Activated CD4-positive, alpha-beta memory T cell treated with anti-CD3 and anti-CD28 coated beads, Interleukin-2, amount 10 ng/mL, durations not matched to agents 7 days and 5 days (primary cell): ENCODE data around the gene KIRREL1. TPM values are rescaled to one million over a fixed set of nuclear protein-coding genes. Genes with fewer than 3 reads are reported as not detected.
"Not testable (repeated sequence)": the region's sequence is repeated elsewhere in the genome, so short reads cannot be mapped to it uniquely, and the experiment has no call there.

Experiments used
- CTCF ChIA-PET: fragments of 350-600 bp; sonication (Branson Sonifier 250); formaldehyde crosslinking; loops from one replicate; lab custom pipeline; 2021; ENCODE audit warnings: antibody characterized with exemption, inconsistent platforms; lab: Charles Lee
- POLR2A ChIA-PET: fragments of 350-600 bp; sonication (Branson Sonifier 250); formaldehyde crosslinking; loops from one replicate; lab custom pipeline; 2021; ENCODE audit warnings: antibody characterized with exemption; lab: Charles Lee
- DNase-seq: peaks from one replicate; pipeline ENCODE4 v3.0.0-alpha.2; 2020
- H3K27ac Mint-ChIP-seq: one replicate; pipeline ENCODE4 v1.8.0; 2021; ENCODE audit warnings: mild to moderate bottlenecking, mixed read lengths
- H3K27me3 Mint-ChIP-seq: one replicate; pipeline ENCODE4 v1.8.0; 2021; ENCODE audit warnings: mixed read lengths
- H3K36me3 Mint-ChIP-seq: one replicate; pipeline ENCODE4 v1.8.0; 2021; ENCODE audit warnings: low read depth, mixed read lengths
- H3K4me1 Mint-ChIP-seq: one replicate; pipeline ENCODE4 v1.8.0; 2021; ENCODE audit warnings: mixed read lengths
- H3K4me3 Mint-ChIP-seq: one replicate; pipeline ENCODE4 v1.8.0; 2021; ENCODE audit warnings: mild to moderate bottlenecking, mixed read lengths
- H3K9me3 Mint-ChIP-seq: one replicate; pipeline ENCODE4 v1.8.0; 2021; ENCODE audit warnings: mixed read lengths
- total RNA-seq, 2 experiments: library from RNA; stranded (reverse); gene quantifications; one replicate each; pipeline ENCODE4 v1.2.3, GENCODE V29; 2021

The KIRREL1 gene
- total RNA-seq, 2 experiments from 2014 or later = not detected

DNA sequence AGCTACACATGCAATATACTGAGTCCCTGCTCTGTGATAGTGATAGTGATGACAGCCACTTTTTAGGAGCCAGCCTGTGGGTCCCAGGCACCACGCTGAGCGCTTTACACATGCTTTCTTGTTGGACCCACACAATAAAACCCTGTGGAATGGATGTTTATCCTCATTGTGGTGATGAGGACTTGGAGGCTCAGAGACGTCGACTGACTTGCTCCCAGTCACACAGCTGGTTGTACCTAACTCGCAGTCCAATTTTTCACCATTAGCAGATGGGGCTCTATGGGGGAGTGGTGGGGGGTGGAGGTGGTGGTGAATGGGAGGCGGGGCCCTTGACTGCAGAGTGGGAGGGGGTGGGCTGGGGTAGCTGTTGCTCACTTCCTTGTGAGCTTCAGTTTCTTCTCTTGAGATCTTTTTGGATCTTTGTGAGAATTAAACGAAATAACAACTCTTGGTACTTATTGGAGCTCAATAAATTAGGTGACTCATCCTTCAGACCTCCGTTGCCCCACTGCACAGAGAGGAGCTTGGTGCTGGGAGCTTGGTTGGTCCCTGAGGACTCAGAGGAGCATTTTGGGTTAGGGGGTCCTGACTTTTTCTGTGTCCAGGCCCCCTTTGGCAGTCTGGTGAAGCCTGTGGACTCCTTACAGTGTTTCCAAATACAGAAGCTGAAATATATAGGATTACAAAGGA is 125.4 kb downstream of the KIRREL1 start:
- CTCF ChIA-PET = interaction anchor here (0.7 to 3.5 kb wide), 6 partner anchors 9 to 26 kb away, joined by 3 to 19 read pairs (median 4); a partner anchor contains a TSS

DNA sequence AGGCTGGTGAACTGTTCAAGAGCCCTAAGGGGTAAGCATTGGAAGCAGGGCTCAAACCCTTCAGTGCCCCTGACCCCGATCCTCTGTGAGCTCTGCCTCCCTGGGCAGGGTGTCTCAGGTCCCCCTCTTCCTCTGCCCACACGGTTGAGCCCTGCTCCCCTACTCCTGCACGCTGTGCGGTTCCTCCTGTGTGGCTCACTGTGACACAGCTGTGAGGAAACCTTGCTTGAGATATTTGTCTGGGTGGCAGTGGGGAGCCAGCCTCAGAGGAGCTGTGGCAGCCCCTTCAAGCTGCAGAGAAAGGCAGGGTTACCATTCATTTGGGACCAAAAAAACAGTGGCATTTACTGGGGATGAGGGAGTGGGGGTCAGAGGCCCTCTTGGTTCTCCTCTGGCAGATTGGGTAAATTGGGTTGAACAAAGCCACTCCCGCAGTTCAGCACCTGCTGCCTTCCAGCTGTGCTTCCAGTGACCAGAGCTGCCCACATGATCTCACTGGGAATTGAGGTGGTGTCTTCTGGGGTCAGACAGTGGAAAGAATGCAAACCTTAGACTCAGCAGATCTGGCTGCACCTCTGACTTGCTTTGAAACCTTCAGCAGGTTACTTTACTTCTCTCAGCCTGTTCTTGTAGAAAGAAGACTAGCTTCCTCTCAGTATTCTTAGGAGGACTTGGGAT is 126.7 kb downstream of the KIRREL1 start:
- ChIA-PET POLR2A (no interaction called here), CTCF (interaction anchor here (5.6 to 6.5 kb wide), 2 partner anchors 24 to 158 kb away, joined by 48 to 87 read pairs; no protein-coding TSS in a partner anchor)
- Mint-ChIP-seq H3K9me3 (no peaks in the 10 kb centered on the region), H3K4me1 (no peaks in the 10 kb centered on the region), H3K4me3 (no peak overlapping the region), H3K27me3 (peaks cover 55% of the 10 kb centered on the region), H3K27ac (no peak overlapping the region), H3K36me3 (no peaks in the 10 kb centered on the region)
- DNase-seq = no peak

More for the DNA sequence above, 125.4 kb downstream of the KIRREL1 start:
- H3K36me3 Mint-ChIP-seq = no peaks in the 10 kb centered on the region
- H3K4me1 Mint-ChIP-seq = peaks cover 2% of the 10 kb centered on the region
- no peak overlapping the region for H3K27ac Mint-ChIP-seq
- DNase-seq = no peak
- H3K9me3 Mint-ChIP-seq = no peaks in the 10 kb centered on the region
- POLR2A ChIA-PET = no interaction called here
- peaks cover 58% of the 10 kb centered on the region for H3K27me3 Mint-ChIP-seq
- no peak overlapping the region for H3K4me3 Mint-ChIP-seq

DNA sequence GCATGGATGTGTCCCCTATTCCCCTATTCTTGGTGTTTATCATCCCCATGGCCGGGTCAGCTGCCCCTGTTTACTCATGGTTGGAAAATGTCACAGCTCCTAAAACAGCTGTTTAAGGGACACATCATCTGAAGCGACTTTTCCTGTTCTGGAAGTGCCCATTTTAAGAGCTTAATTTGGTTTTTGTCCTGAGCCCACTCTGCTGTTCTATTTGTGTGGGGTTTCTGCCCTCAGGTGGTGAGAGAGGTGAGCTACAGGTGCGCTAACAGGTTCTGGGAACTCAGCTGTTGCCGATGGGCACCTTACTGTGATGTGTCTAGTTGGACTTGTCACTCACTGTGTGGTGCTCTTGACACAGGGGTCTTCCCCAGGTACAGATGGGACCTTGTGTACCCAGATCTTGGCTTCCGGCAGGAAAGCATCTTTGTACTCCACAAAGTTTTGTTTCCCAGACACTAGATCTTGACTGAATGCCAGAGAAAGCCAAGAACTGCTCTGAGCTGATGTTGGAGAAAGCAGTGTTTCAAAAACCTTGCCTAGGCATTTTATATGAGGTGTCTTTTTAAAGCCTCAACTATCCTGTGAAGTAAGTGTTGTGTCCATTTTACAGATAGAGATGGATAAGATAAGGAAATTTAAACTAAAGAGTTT is 128.3 kb downstream of the KIRREL1 start:
- CTCF ChIA-PET = interaction anchor here (1.0 to 6.5 kb wide), 9 partner anchors 9 to 163 kb away, joined by 3 to 87 read pairs (median 4); no protein-coding TSS in a partner anchor
- Mint-ChIP-seq H3K27me3 (peaks cover 47% of the 10 kb centered on the region), H3K4me1 (peaks cover 3% of the 10 kb centered on the region), H3K4me3 (no peak overlapping the region), H3K36me3 (no peaks in the 10 kb centered on the region), H3K27ac (no peak overlapping the region), H3K9me3 (no peaks in the 10 kb centered on the region)
- POLR2A ChIA-PET = interaction anchor here (0.7 kb wide), 1 partner anchor 582 kb away, joined by 3 read pairs; no protein-coding TSS in a partner anchor
- DNase-seq = no peak

DNA sequence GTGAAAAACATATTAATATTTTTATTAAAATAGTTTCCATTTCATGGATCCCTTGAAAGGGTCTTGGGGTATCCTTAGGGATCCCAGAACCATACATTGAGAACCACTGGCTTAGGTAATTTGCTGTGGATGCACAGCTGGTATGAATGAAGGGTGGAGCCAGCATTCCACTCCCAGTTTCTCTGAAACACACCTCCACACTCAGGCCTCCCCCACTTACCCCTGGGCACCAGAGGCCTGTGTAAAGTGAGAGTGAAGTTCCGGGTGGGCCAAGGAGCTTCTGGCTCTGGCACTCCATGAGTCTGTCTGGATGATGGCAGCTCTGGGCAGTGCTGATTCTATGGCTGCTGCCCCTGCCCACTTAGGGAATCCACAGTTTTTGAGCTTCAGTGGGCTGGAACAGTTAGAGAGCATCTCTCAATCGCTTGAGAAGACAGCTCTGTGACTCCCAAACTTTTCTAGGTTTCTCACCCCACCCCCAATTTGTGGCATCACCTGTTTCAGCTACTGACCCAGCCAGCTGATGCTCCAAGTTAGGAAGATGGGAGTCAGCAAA is 129.5 kb downstream of the KIRREL1 start:
- CTCF ChIA-PET = interaction anchor here (0.7 to 6.5 kb wide), 4 partner anchors 27 to 164 kb away, joined by 3 to 87 read pairs (median 26); no protein-coding TSS in a partner anchor
- POLR2A ChIA-PET = no interaction called here
- peaks cover 50% of the 10 kb centered on the region for H3K27me3 Mint-ChIP-seq
- H3K36me3 Mint-ChIP-seq = no peaks in the 10 kb centered on the region
- no peak overlapping the region for H3K27ac Mint-ChIP-seq
- no peak overlapping the region for H3K4me3 Mint-ChIP-seq
- H3K9me3 Mint-ChIP-seq = no peaks in the 10 kb centered on the region
- peaks cover 4% of the 10 kb centered on the region for H3K4me1 Mint-ChIP-seq
- DNase-seq = no peak

DNA sequence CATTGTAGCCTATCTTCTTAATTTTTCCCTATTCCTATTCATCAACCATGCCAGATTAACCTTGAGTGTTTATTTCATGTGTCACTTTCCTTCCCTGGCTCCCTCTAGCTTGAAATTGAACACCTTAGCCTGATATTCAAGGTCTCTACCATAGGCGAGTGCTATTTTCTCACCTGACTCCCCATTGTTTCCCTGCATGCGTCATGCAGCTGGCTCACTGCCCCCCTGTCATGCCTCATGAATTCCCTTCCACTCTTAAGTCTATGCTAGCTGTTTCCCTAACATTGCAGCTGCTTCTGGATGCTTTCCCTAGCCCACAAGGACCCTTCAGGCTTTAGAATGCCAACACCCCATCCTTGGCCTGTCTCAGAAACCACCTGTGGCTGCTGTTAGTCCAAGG is 130.6 kb downstream of the KIRREL1 start:
- no peak overlapping the region for H3K4me3 Mint-ChIP-seq
- no peaks in the 10 kb centered on the region for H3K9me3 Mint-ChIP-seq
- no peak for DNase-seq
- POLR2A ChIA-PET = no interaction called here
- H3K27ac Mint-ChIP-seq = no peak overlapping the region
- no peaks in the 10 kb centered on the region for H3K36me3 Mint-ChIP-seq
- peaks cover 41% of the 10 kb centered on the region for H3K27me3 Mint-ChIP-seq
- H3K4me1 Mint-ChIP-seq = peaks cover 4% of the 10 kb centered on the region
- CTCF ChIA-PET = interaction anchor here (1.3 to 6.5 kb wide), 10 partner anchors 10 to 544 kb away, joined by 3 to 87 read pairs (median 10); no protein-coding TSS in a partner anchor

GRCh38 chr1:158124999-158125398 is 131.6 kb downstream of the KIRREL1 start:
- Mint-ChIP-seq H3K4me1 (peaks cover 4% of the 10 kb centered on the region), H3K27me3 (peaks cover 40% of the 10 kb centered on the region), H3K36me3 (no peaks in the 10 kb centered on the region), H3K9me3 (no peaks in the 10 kb centered on the region), H3K27ac (no peak overlapping the region), H3K4me3 (no peak overlapping the region)
- ChIA-PET CTCF (interaction anchor here (0.6 to 6.5 kb wide), 19 partner anchors 8 to 630 kb away, joined by 3 to 87 read pairs (median 5); no protein-coding TSS in a partner anchor), POLR2A (no interaction called here)
- peak; percentile 73 for DNase-seq

GRCh38 chr1:158126425-158126824 is 133.0 kb downstream of the KIRREL1 start:
- ChIA-PET CTCF (interaction anchor here (0.6 to 1.7 kb wide), 3 partner anchors 31 to 68 kb away, joined by 4 to 8 read pairs (median 6); no protein-coding TSS in a partner anchor), POLR2A (no interaction called here)
- H3K27ac Mint-ChIP-seq = no peak overlapping the region
- no peaks in the 10 kb centered on the region for H3K36me3 Mint-ChIP-seq
- H3K4me3 Mint-ChIP-seq = no peak overlapping the region
- peaks cover 33% of the 10 kb centered on the region for H3K27me3 Mint-ChIP-seq
- H3K4me1 Mint-ChIP-seq = peaks cover 4% of the 10 kb centered on the region
- no peak for DNase-seq
- no peaks in the 10 kb centered on the region for H3K9me3 Mint-ChIP-seq

DNA sequence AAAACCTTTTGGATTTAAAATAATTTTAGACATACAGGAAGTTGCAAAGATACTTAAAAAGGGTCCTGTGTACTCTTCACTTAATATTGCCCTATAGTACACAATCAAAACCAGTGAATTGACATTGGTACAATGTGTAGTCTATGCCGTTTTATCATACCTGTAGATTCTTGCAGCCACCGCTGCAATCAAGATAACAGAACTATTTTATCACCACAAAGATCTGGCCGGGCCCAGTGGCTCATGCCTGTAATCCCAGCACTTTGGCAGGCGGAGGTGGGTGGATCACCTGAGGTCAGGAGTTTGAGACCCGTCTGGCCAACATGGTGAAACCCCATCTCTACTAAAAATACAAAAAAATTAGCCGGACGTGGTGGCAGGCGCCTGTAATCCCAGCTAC is 135.1 kb downstream of the KIRREL1 start:
- H3K9me3 Mint-ChIP-seq, POLR2A ChIA-PET, H3K4me1 Mint-ChIP-seq, H3K4me3 Mint-ChIP-seq, H3K27ac Mint-ChIP-seq, H3K36me3 Mint-ChIP-seq, DNase-seq: not testable (repeated sequence)
- peaks cover 25% of the 10 kb centered on the region for H3K27me3 Mint-ChIP-seq
- CTCF ChIA-PET = interaction anchor here (1.6 kb wide), 1 partner anchor 11 kb away, joined by 4 read pairs; no protein-coding TSS in a partner anchor

DNA sequence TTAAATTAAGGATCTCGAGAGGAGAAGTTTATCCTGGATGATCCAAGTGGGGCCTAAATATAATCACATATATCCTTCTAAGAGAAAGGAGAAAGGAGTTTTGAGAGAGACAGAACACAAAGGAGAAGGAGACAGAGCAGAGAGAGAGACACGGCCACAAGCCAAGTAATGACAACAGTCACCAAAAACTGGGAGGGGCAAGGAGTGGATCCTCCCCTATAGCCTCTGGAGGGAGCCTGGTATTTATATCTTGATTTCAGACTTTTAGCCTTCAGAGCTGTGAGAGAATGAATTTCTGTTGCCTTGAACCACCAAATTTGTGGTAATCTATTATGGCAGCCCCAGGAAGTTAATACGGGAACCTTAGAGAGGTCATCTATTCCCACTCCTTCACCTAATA is 137.8 kb downstream of the KIRREL1 start:
- Mint-ChIP-seq H3K27ac (no peak overlapping the region), H3K36me3 (no peaks in the 10 kb centered on the region), H3K27me3 (peaks cover 19% of the 10 kb centered on the region), H3K4me3 (no peak overlapping the region), H3K4me1 (peaks cover 4% of the 10 kb centered on the region), H3K9me3 (no peaks in the 10 kb centered on the region)
- ChIA-PET POLR2A (no interaction called here), CTCF (interaction anchor here (1.0 kb wide), 1 partner anchor 10 kb away, joined by 5 read pairs; no protein-coding TSS in a partner anchor)
- DNase-seq = no peak

DNA sequence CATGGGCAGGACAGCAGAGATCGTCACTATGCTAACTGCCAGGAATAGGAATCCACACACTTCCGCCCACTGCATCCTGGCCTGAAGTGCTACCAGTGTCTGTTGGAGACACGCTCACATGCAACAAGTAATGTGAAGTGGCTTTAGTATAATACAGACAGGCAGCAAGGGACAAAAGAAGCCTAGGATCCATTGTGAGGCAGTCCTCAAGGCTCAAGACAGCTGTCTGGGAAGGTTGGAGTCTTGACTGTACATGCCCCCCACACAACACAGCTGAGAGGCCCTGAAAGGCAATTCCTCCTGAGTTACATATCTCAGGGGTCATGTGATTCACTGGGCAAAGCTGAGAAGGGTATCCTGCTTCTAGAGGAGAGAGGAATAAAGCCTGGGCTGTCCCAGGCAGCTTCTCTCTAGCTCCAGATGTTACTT is 147.3 kb downstream of the KIRREL1 start:
- no peak overlapping the region for H3K4me3 Mint-ChIP-seq
- POLR2A ChIA-PET = no interaction called here
- H3K4me1 Mint-ChIP-seq = no peaks in the 10 kb centered on the region
- no peaks in the 10 kb centered on the region for H3K27me3 Mint-ChIP-seq
- H3K27ac Mint-ChIP-seq = no peak overlapping the region
- CTCF ChIA-PET = interaction anchor here (1.0 kb wide), 1 partner anchor 45 kb away, joined by 3 read pairs; no protein-coding TSS in a partner anchor
- H3K36me3 Mint-ChIP-seq = no peaks in the 10 kb centered on the region
- DNase-seq = no peak
- H3K9me3 Mint-ChIP-seq = no peaks in the 10 kb centered on the region

- no peak overlapping the region for H3K4me3 Mint-ChIP-seq
- peaks cover 9% of the 10 kb centered on the region for H3K4me1 Mint-ChIP-seq
- no peak overlapping the region for H3K27ac Mint-ChIP-seq
- peaks cover 2% of the 10 kb centered on the region for H3K27me3 Mint-ChIP-seq
- H3K9me3 Mint-ChIP-seq = no peaks in the 10 kb centered on the region
- DNase-seq = no peak
- CTCF ChIA-PET = interaction anchor here (1.1 to 1.6 kb wide), 2 partner anchors 20 to 26 kb away, joined by 3 to 5 read pairs; no protein-coding TSS in a partner anchor
- POLR2A ChIA-PET = no interaction called here
- H3K36me3 Mint-ChIP-seq = no peaks in the 10 kb centered on the region
Observed at GRCh38 chr1:158145173-158145719, 151.8 kb downstream of the KIRREL1 start.

DNA sequence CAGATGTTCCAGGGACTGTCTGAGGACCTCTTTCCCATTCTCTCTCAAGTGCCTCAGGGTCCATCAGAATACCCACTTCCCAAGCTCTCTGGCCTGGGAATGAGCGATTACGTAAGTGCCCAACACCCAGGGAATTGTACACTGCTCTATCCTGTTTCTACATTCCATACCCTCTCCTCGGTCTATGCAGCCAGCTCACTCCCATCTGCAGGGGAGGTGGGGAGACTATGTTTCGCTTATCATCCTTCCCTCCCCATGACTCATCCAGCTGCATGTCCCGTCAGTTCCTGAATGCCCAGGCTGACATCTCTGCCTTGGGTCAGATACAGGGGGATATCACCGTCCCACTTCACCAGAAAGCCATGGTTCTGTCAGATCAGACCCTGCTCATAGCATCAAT is 152.7 kb downstream of the KIRREL1 start:
- H3K4me3 Mint-ChIP-seq = no peak overlapping the region
- peaks cover 2% of the 10 kb centered on the region for H3K27me3 Mint-ChIP-seq
- DNase-seq = no peak
- no peaks in the 10 kb centered on the region for H3K9me3 Mint-ChIP-seq
- H3K4me1 Mint-ChIP-seq = peaks cover 16% of the 10 kb centered on the region
- CTCF ChIA-PET = interaction anchor here (1.6 kb wide), 1 partner anchor 21 kb away, joined by 5 read pairs; no protein-coding TSS in a partner anchor
- H3K36me3 Mint-ChIP-seq = no peaks in the 10 kb centered on the region
- POLR2A ChIA-PET = no interaction called here
- no peak overlapping the region for H3K27ac Mint-ChIP-seq
